GM12891 (cell line): ENCODE results near the gene IQGAP2.

ENCODE experiments used
- PAX5 ChIP-seq: IDR thresholded peaks from 2 replicates; pipeline ENCODE4 v1.6.1; 2011; ENCODE audit warnings: low read length, moderate library complexity, mild to moderate bottlenecking; ENCODE audit not compliant: insufficient read depth, severe bottlenecking
- POLR2A ChIP-seq: IDR thresholded peaks from 2 replicates; pipeline ENCODE4 v1.6.1; 2011; ENCODE audit warnings: low read depth, low read length, control low read depth
- POLR2AphosphoS5 ChIP-seq: IDR thresholded peaks from 2 replicates; pipeline ENCODE4 v1.6.1; 2011; ENCODE audit warnings: low read depth, low read length, control low read depth
- POU2F2 ChIP-seq: IDR thresholded peaks from 2 replicates; pipeline ENCODE4 v1.6.1; 2011; ENCODE audit warnings: low read depth, mild to moderate bottlenecking, control low read depth, low read length, moderate library complexity
- TAF1 ChIP-seq: IDR thresholded peaks from 2 replicates; pipeline ENCODE4 v1.6.1; 2011; ENCODE audit warnings: low read depth, low read length, control low read depth

DNA sequence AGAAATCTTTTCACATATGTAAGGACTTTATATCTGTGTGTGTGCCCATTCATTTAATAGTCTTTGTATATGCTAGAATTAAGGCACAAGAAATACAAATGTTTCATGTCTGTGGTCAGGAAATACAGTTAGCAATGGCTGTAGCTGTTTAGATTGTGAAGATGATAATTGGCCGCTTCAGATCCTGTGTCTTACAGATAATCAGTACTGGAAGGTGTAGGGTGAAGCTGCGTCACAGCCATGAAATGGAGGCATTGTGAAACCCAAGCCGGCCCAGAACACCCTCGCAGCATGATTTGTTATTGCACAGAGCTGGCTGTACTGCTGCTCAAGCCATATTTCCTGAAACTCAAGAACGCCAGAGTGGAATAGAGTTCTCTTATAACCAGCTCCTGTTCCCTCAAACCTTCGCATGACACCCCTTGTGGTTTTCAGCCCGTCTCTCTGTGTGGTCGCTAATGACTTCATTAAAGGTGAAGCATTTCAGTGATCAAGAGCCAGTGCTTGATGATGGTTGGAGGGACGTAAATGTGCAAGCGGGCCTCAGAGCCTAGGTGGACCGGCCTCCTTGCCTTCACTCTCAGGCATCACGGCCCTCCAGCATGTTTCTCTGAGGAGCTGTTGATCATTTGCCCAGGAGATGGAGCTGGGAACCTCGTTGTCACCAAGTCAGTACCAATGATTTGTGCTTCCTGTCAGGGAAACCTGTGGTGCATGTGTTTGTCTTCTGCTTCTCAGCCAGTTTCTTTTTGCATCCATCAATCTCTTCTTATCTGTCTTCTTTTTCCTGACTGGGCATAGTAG is 140.0 kb downstream of the IQGAP2 start:
- TF ChIP-seq POLR2A (no peak), TAF1 (no peak), POLR2AphosphoS5 (no peak), PAX5 (no peak), POU2F2 (no peak)
